ENCODE data around the gene RNASE9.
A peak's percentile ranks its signal among the peaks of the same experiment; 100 is the strongest.
"Not testable (repeated sequence)": the region's sequence is repeated elsewhere in the genome, so short reads cannot be mapped to it uniquely, and the experiment has no call there.

Gene RNASE9

GRCh38 chr14:20560961-20561360 lies at the start of gene RNASE9:
Gene RNASE9 (minus strand): TSS chr14:20561047.
- DNase-seq, result no peak

GRCh38 chr14:20610002-20610765 lies 49.3 kb upstream of the RNASE9 start:
- DNase-seq, result peak; percentile 81 to 90

GRCh38 chr14:20609215-20610001 lies 48.6 kb upstream of the RNASE9 start:
- peak; percentile 55 to 68 for DNase-seq

GRCh38 chr14:20608383-20609110 lies 47.7 kb upstream of the RNASE9 start:
- DNase-seq, result no peak

DNA sequence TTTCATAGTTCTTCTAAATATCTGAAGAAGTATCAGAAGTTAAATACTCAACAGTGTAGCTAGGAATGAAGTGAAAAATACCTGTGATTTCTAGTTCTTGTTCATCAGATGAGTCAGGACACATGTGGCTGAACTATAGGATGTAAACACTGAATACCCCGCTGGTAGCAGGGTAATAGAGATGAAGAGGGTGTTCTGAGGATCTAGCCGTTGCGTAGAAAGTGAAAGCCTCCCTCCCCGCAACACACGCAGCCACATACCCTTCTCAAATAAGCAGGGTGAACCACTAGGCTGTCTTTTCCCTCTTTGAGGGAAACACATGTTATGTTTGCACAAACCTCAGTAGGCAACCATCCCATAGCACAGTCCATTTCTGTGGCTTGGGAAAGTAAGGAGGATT lies 46.8 kb upstream of the RNASE9 start:
- no peak for DNase-seq

GRCh38 chr14:20606902-20607242 lies 46.0 kb upstream of the RNASE9 start:
- no peak for DNase-seq

DNA sequence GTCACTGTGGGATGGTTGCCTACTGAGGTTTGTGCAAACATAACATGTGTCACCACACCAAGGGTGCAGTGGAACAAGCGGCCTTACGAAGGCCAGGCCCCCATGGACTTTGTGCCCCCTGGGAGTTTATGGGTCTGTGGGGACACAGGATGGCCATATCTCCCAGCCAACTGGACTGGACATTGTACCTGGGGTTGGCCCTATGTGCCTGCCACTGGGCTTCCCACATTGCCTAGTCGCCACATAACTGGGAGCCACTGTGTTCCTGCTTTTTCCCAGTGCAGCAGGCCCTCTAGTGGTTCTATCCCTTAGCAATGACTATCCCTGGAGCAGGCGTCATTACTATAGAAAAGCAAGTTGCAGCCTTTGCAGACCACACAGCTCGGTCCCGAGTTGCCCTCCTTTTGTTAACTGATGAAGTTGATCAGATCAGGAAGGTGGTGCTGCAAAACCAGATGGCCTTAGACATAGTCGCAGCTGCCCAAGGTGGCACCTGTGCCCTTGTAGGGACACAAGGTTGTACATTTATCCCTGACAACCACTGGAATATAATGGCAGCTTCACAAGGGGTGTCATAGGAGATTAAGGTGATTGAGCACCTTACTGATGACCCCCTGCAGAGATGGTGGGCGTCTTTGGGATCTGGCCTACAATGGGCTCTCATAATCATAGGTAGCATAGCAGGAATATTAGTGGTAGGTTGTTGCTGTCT lies 45.5 kb upstream of the RNASE9 start:
- no peak for DNase-seq

DNA sequence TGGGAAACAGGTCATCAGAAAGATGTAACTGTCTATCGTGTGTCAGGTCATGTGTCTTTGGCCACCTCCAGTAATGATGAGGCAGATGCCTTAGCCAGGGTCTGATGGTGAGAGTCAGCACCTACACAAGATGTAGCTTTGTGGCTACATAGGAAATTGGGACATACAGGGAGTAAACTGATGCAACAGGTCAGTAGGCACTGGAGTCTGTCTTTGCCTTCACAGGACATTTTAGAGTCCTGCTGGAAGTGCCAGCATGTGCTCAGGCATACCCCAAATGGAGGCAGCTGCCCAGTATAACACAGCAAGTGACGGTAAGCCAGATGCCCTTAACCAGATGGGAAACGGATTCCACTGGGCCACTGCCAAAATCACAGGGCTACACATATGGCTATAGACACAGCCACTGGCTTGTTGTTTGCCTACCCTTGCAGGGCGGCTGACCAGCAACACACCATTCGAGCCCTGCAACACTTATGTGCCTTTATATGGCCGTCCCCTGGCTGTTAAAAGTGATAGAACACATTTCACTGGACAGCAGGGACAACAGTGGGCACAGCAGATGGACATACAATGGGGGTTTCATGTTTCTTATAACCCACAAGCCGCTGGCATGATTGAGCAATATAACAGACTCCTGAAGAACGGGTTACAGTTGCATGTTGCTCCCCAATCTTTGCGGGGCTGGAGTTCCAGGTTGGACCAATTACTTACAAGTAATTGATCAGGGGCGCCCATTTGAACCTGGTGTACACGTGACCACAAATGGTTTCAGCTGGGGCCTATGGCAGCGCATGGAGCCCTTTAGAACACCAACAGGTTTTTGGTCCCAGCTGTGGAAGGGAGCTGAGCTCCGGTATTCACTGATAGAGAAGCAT lies 43.2 kb upstream of the RNASE9 start:
- DNase-seq, result no peak

GRCh38 chr14:20602583-20602982 lies 41.7 kb upstream of the RNASE9 start:
- DNase-seq, result no peak

- DNase-seq, result no peak
These were observed 40.7 kb upstream of the RNASE9 start for GRCh38 chr14:20601522-20601921.

DNA sequence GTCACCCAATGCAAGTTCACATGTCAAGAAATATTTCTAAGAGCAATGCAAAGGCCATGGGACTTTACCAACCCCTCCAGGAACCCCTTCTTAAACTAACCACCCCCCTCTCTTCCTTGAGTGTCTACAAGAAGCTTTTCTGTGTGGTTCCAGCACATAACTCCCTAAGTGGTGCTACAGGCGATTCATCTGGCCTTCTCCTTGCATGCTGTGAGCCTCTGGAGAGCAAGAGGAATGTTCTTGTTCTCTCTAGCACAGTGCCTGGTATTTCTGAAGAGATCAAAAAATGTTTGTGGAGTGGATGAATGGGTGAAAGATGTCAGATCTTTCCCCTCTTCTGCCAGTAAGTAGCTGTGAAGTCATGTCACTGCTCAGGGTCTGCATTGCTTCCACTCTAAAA lies 36.3 kb upstream of the RNASE9 start:
- DNase-seq, result no peak

DNA sequence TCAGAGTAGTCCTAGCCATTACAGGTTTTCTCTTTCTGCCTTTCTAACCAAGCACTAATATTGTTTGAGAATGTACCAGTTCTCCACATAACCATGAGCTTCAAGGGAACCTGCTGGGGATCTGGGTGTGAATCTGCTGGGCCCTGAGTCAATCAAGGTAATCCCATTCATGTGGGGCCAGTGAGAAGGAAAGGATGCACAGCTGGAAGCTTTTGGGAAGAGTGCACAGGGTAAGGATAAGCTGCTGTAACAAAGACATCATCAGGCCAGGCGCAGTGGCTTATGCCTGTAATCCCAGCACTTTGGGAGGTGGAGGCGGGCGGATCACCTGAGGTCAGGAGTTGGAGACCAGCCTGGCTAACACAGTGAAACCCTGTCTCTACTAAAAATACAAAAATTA lies 34.9 kb upstream of the RNASE9 start:
- not testable (repeated sequence) for DNase-seq

GRCh38 chr14:20592574-20592973 lies 31.7 kb upstream of the RNASE9 start:
- no peak for DNase-seq

- no peak for DNase-seq
These were observed 30.4 kb upstream of the RNASE9 start, which contains the start of gene RNASE12 for GRCh38 chr14:20591235-20591634. Gene RNASE12 (minus strand): TSS chr14:20591376. CDS start chr14:20590723, 653 bp downstream.

DNA sequence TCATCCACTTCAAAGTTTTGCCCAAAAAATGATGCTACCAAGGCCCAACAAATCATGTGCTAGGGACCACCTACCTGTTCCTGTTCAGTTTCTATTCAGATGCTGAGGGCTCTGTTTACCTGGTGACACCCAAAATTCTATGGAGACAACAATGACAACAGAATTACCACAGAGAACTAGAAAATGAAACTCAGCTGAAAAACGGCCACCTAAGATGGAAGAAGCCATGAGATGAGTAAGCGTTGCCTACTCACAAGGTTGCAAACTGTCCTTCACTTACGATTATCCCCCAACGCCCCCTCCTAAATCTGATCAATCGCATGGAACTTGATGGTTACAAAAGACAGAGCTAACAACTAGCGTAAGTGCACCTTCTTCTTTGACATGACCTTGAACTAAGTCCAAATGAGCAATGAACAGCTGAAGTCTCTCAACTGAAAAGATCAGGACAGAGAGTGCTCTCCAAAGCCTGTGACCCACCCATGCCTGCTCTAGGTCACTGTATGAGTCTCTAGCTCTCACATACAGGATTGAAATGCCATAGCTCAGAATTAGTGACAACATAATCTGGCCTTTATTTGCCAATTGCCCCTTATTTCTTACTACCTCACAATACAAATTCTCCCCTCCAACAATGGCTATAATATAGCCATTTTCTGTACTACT lies 26.8 kb upstream of the RNASE9 start, which contains the start of gene RNASE11:
TSS of gene RNASE11 (minus strand) at position 513 of the 666 bp plus-strand sequence.
- no peak for DNase-seq

- DNase-seq, result no peak
These were observed 23.1 kb upstream of the RNASE9 start for GRCh38 chr14:20583908-20584307.

DNA sequence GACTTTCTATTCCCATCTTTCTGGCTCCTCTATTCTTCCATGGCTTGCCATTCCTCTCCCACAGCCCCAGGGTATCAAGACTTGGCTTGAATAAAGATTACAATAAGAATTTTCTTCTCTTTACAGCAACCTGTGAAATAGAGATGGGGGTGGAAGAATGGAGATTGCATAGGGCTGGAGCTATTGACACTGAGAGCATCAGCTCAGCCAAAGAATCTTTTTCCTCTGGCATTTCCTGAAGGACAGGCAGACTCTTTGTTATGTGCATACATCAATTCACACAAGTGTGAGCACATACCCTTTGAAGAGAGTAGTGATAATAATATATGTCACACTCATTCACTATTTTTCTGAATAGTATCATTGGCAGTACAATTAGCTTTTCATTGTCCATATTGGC lies 22.3 kb upstream of the RNASE9 start:
- no peak for DNase-seq

- DNase-seq, result no peak
These were observed 19.4 kb upstream of the RNASE9 start for GRCh38 chr14:20580242-20580641.

DNA sequence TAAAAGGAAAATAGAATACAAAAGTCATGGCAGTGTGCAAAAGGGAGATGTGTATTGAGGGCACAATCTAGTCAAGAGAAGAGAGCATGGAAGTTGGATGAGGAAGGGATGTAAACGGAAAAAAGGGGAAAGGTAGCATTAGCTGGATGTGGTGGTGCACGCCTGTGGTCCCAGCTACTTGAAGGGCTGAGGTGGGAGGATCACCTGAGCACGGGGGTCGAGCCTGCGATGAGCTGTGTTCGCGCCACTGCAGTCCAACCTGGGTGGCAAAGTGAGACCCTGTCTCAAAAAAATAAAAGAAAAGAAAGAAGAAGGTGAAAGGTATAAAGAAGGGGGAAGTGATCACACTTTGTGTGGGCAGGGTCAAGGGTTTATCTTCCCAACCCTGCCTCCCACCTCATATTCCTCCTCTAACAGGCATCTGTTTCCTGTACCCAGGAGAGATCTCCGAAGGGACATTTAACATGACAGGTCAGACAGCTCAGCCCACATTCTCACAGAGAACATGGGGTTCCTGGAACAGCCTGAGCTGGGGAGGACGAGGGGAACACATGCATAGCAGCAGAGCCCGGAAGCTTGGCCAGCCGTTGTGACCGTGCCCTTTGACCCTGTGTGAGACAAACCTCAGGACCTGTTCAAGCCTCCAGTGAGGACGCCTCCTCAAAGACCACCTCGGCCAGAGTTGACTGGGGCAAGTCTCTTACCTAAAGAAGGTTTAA lies 18.1 kb upstream of the RNASE9 start:
- no peak for DNase-seq

DNA sequence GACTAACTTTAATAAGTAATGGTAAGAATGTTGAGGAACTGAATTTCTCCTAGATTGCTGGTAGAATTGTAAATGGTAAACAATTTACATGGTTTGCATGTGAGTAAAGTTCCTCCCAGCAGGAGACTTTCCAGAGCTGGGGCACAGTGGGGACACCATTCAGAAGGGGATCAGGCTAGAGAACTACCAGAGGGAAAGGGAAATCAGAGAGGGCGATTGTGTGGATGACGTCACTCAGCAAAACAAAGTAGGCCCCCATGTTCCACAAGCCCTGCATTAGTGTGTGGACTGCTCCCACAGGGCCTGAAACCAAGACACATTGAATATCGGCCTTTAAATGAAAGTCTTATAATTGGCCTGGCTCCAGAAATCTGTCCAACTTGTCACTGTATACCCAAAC lies 17.5 kb upstream of the RNASE9 start:
- no peak for DNase-seq

All from stimulated activated CD4-positive, alpha-beta T cell treated with anti-CD3 and anti-CD28 coated beads, Interleukin-2, amount 100 ng/mL, for 24 hours (primary cell).